IMR-90 (cell line): ENCODE measurements around the gene SPEG. TPM values are rescaled to one million over a fixed set of nuclear protein-coding genes. Genes with fewer than 3 reads are reported as not detected.

Source experiments
- ATAC-seq: fragments of 200-7000 bp; cut with Tn5 transposase; 2 replicates; pipeline ENCODE4 v1.9.1; 2020; ENCODE audit warnings: low read depth, mild to moderate bottlenecking, moderate library complexity
- BruUV-seq: library from RNA; stranded (reverse); fragments of 400-500 nt; replicated peaks from 2 replicates; lab custom pipeline; 2021; lab: Mats Ljungman, UMichigan
- CTCF ChIA-PET: fragments of 300-600 bp; formaldehyde crosslinking; extraction: SDS; loops from one replicate; lab custom pipeline; 2021; ENCODE audit warnings: antibody characterized with exemption; lab: Yijun Ruan, JAX
- POLR2A ChIA-PET: fragments of 300-600 bp; sonication (Branson Sonifier 250); formaldehyde crosslinking; loops from one replicate; lab custom pipeline; 2022; ENCODE audit warnings: antibody characterized with exemption; ENCODE audit not compliant: unreplicated experiment; lab: Charles Lee
- DNase-seq: peaks from one replicate; pipeline ENCODE4 v3.0.0; 2013
- H2AFZ ChIP-seq: replicated peaks from 2 replicates; pipeline ENCODE3; 2013; ENCODE audit warnings: low read length, mild to moderate bottlenecking; ENCODE audit not compliant: poor library complexity
- H2AK5ac ChIP-seq: 2 replicates; pipeline ENCODE4 v1.6.1; 2013; ENCODE audit warnings: low read depth, low read length, inconsistent platforms
- H2AK9ac ChIP-seq: replicated peaks from 2 replicates; pipeline ENCODE3; 2013; ENCODE audit warnings: mild to moderate bottlenecking, low read depth, low read length, moderate library complexity; ENCODE audit not compliant: poor library complexity
- H2BK120ac ChIP-seq: 2 replicates; pipeline ENCODE4 v1.6.1; 2013; ENCODE audit warnings: low read depth, low read length, inconsistent platforms
- H2BK15ac ChIP-seq: 3 replicates; pipeline ENCODE4 v1.6.1; 2013; ENCODE audit warnings: low read depth, low read length, inconsistent platforms
- H2BK20ac ChIP-seq: 2 replicates; pipeline ENCODE4 v1.6.1; 2013; ENCODE audit warnings: low read depth, mild to moderate bottlenecking, inconsistent platforms, low read length, moderate library complexity
- H2BK5ac ChIP-seq: 2 replicates; pipeline ENCODE4 v1.6.1; 2013; ENCODE audit warnings: mild to moderate bottlenecking, low read depth, low read length, inconsistent platforms; ENCODE audit not compliant: poor library complexity, severe bottlenecking
- H3K14ac ChIP-seq: replicated peaks from 2 replicates; pipeline ENCODE4 v1.6.1; 2013; ENCODE audit warnings: low read depth, low read length, inconsistent platforms
- H3K18ac ChIP-seq: 2 replicates; pipeline ENCODE4 v1.6.1; 2013; ENCODE audit warnings: low read depth, low read length, control low read depth
- H3K23ac ChIP-seq: 2 replicates; pipeline ENCODE4 v1.6.1; 2013; ENCODE audit warnings: low read depth, low read length, inconsistent platforms
- H3K27ac ChIP-seq: 2 replicates; pipeline ENCODE4 v1.5.1; 2013; ENCODE audit warnings: mild to moderate bottlenecking, control low read depth, low read length; ENCODE audit not compliant: insufficient read depth
- H3K27me3 ChIP-seq: 2 replicates; pipeline ENCODE4 v1.6.1; 2013; ENCODE audit warnings: low read length; ENCODE audit not compliant: control insufficient read depth, insufficient read depth
- H3K36me3 ChIP-seq: 2 replicates; pipeline ENCODE4 v1.6.1; 2013; ENCODE audit warnings: low read length, mixed read lengths; ENCODE audit not compliant: control insufficient read depth, insufficient read depth
- H3K4ac ChIP-seq: 2 replicates; pipeline ENCODE4 v1.6.1; 2013; ENCODE audit warnings: low read depth, low read length, inconsistent platforms
- H3K4me1 ChIP-seq: 2 replicates; pipeline ENCODE4 v1.6.1; 2013; ENCODE audit warnings: low read length, mixed read lengths; ENCODE audit not compliant: control insufficient read depth, insufficient read depth
- H3K4me2 ChIP-seq: 2 replicates; pipeline ENCODE4 v1.6.1; 2013; ENCODE audit warnings: low read depth, mild to moderate bottlenecking, control low read depth, low read length, moderate library complexity
- H3K4me3 ChIP-seq: 2 replicates; pipeline ENCODE4 v1.5.1; 2013; ENCODE audit warnings: low read depth, mild to moderate bottlenecking, control low read depth, low read length, moderate library complexity; ENCODE audit not compliant: insufficient read depth
- H3K56ac ChIP-seq: 2 replicates; pipeline ENCODE4 v1.6.1; 2013; ENCODE audit warnings: low read length, inconsistent platforms; ENCODE audit not compliant: insufficient read depth; ENCODE audit errors: extremely low read depth
- H3K79me1 ChIP-seq, 2 experiments: 2 replicates each; pipeline ENCODE4 v1.6.1; 2013; ENCODE audit warnings: low read length in 2 of 2, inconsistent platforms in 1 of 2, low read depth in 1 of 2
- H3K9ac ChIP-seq: 2 replicates; pipeline ENCODE4 v1.6.1; 2013; ENCODE audit warnings: low read depth, low read length, control low read depth
- H3K9me1 ChIP-seq: 2 replicates; pipeline ENCODE4 v1.6.1; 2013; ENCODE audit warnings: low read length, inconsistent platforms; ENCODE audit not compliant: insufficient read depth
- H3K9me3 ChIP-seq: 2 replicates; pipeline ENCODE4 v1.6.1; 2013; ENCODE audit warnings: low read length; ENCODE audit not compliant: control insufficient read depth, insufficient read depth
- H4K20me1 ChIP-seq: 2 replicates; pipeline ENCODE4 v1.6.1; 2013; ENCODE audit warnings: low read length, inconsistent platforms; ENCODE audit not compliant: insufficient read depth
- H4K5ac ChIP-seq: 2 replicates; pipeline ENCODE4 v1.6.1; 2013; ENCODE audit warnings: mild to moderate bottlenecking, low read depth, low read length, control low read depth
- H4K8ac ChIP-seq, 2 experiments: 2 replicates each; pipeline ENCODE4 v1.6.1; 2013; ENCODE audit warnings: low read depth in 2 of 2, low read length in 2 of 2, control low read depth in 1 of 2, inconsistent platforms in 1 of 2
- H4K91ac ChIP-seq: 2 replicates; pipeline ENCODE4 v1.6.1; 2013; ENCODE audit warnings: low read depth, low read length, inconsistent platforms; ENCODE audit not compliant: insufficient read depth
- MAZ ChIP-seq: IDR thresholded peaks from 2 replicates; pipeline ENCODE4 v1.6.1; 2012; ENCODE audit warnings: low read depth, mild to moderate bottlenecking, low read length, improper control_type of control experiment, moderate library complexity, borderline replicate concordance
- SMC3 ChIP-seq: fragments of 150-350 bp; IDR thresholded peaks from 2 replicates; pipeline ENCODE4 v1.6.1; 2016; ENCODE audit warnings: low read depth, mild to moderate bottlenecking, antibody characterized with exemption, low read length, moderate library complexity
- WGBS, 2 experiments: methylation state at CpG; one replicate each; pipeline versions ENCODE4 v1.1.5 to v1.1.7; 2013; ENCODE audit warnings: missing lambda C conversion rate in 2 of 2; ENCODE audit not compliant: insufficient read length in 1 of 2; ENCODE audit errors: extremely low coverage in 2 of 2; 5-methylcytosine and 5-hydroxymethylcytosine counted together
- dilution Hi-C: fragments of 300-500 bp; cut with HindIII; formaldehyde crosslinking; loops from one replicate; pipeline ENCODE4 v1.14.3; 2018; ENCODE audit warnings: low sequenced_read_pairs; ENCODE audit not compliant: unreplicated experiment
- in situ Hi-C: fragments of 300-500 bp; cut with MboI; formaldehyde crosslinking; loops from 3 replicates; pipeline ENCODE4 v1.14.3; 2019; ENCODE audit warnings: low sequenced_read_pairs, inconsistent platforms, mixed read lengths
- intact Hi-C: fragments of 100-400 bp; cut with micrococcal nuclease; formaldehyde crosslinking; loops from 2 replicates; pipeline ENCODE4 v1.10.0; 2022
- polyA plus RNA-seq, 3 experiments: library from polyadenylated mRNA; depleted of rRNA; stranded (reverse); fragments of >200 nt; gene quantifications; 2 replicates each; pipeline ENCODE4 v1.2.3, GENCODE V29; 2012; ENCODE audit warnings: low replicate concordance in 1 of 3
- total RNA-seq: library from RNA; depleted of rRNA; stranded (reverse); fragments of >200 nt; gene quantifications from 2 replicates; pipeline ENCODE4 v1.2.3, GENCODE V29; 2012

Gene SPEG
- total and polyA plus RNA-seq, 2 of the 4 experiments (the other 2 are of a cell fraction) = 6.8 to 81.6 TPM

GRCh38 chr2:219537657-219538488, 103.2 kb downstream of the SPEG start:
- intact Hi-C loops = no loop called here
- in situ Hi-C loops = no loop called here

More at GRCh38 chr2:219537657-219538488, 103.2 kb downstream of the SPEG start:
- H3K27ac ChIP-seq = peak overlapping the region; percentile 33
- peak overlapping the region; percentile 24 for H3K9ac ChIP-seq
- H2AFZ ChIP-seq = no peak overlapping the region
- no peak overlapping the region; a peak in 1 of 4 replicates for H4K8ac ChIP-seq
- no peak for DNase-seq
- ATAC-seq = peak; percentile 16
- no peak overlapping the region; the same call in 1 of the 2 replicates for H3K18ac ChIP-seq
- H2AK9ac ChIP-seq = peak overlapping the region; percentile 89
- no peak overlapping the region for H3K56ac ChIP-seq
- peaks cover 27% of the 10 kb centered on the region for H4K20me1 ChIP-seq
- peaks cover 6 to 38% of the 10 kb centered on the region in 2 experiments; a peak in 3 of 4 replicates for H3K79me1 ChIP-seq
- TF ChIP-seq SMC3 (no peak), MAZ (peak; percentile 20; the same call in 1 of the 2 replicates)
- no peak overlapping the region for H2BK15ac ChIP-seq
- 0 out of 2 replicates have a peak, but pooled peaks cover 2% of the 10 kb centered on the region for H3K9me1 ChIP-seq
- BruUV-seq = no TSS peak
- no peak overlapping the region for H3K4me3 ChIP-seq
- H3K23ac ChIP-seq = no peak overlapping the region
- no peaks in the 10 kb centered on the region for H3K9me3 ChIP-seq
- no peak overlapping the region for H2BK20ac ChIP-seq
- 81% methylated on average over 3 of the region's 15 CpGs; no CpG with 5 or more reads in 1 of the 2 experiments for WGBS, 2 experiments
- peak overlapping the region; percentile 13; the same call in 1 of the 2 replicates for H4K5ac ChIP-seq
- H3K4ac ChIP-seq = no peak overlapping the region
- peaks cover 24% of the 10 kb centered on the region for H3K4me1 ChIP-seq
- H3K36me3 ChIP-seq = peaks cover 26% of the 10 kb centered on the region
- no peak overlapping the region for H3K14ac ChIP-seq
- H2BK5ac ChIP-seq = no peak overlapping the region
- H3K4me2 ChIP-seq = no peak overlapping the region; the same call in 1 of the 2 replicates
- peak overlapping the region; percentile 4; the same call in 1 of the 2 replicates for H4K91ac ChIP-seq
- peaks cover 6% of the 10 kb centered on the region; the same call in 1 of the 2 replicates for H3K27me3 ChIP-seq
- H2AK5ac ChIP-seq = no peak overlapping the region
- ChIA-PET POLR2A (no interaction called here), CTCF (interaction anchor here (0.6 kb wide), 2 partner anchors 8 to 81 kb away, joined by 3 to 4 read pairs; no protein-coding TSS in a partner anchor)
- no peak overlapping the region for H2BK120ac ChIP-seq
- dilution Hi-C loops = no loop called here
